Measurements from ENCODE around the gene UST.

DNA sequence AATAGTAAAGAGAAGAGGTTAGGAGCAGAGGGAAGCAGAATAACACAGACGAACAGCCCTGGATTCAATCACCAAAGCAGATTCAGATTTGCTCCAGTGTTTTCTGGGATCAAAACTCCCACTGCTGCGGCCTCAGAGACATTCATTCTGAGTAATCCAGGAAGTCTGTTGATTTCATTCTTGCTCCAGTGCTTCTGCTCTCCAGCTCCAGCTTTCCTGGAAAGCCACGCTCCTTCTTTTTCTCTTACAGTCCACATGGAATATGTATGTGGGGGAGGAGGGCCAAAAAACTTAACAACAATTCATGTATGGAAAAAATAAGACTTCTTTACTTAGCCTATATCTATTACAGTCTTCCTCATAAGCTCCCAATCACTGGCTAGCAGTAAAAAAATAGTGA, 26.4 kb upstream of the UST start:
- TF ChIP-seq, protein P1, sequence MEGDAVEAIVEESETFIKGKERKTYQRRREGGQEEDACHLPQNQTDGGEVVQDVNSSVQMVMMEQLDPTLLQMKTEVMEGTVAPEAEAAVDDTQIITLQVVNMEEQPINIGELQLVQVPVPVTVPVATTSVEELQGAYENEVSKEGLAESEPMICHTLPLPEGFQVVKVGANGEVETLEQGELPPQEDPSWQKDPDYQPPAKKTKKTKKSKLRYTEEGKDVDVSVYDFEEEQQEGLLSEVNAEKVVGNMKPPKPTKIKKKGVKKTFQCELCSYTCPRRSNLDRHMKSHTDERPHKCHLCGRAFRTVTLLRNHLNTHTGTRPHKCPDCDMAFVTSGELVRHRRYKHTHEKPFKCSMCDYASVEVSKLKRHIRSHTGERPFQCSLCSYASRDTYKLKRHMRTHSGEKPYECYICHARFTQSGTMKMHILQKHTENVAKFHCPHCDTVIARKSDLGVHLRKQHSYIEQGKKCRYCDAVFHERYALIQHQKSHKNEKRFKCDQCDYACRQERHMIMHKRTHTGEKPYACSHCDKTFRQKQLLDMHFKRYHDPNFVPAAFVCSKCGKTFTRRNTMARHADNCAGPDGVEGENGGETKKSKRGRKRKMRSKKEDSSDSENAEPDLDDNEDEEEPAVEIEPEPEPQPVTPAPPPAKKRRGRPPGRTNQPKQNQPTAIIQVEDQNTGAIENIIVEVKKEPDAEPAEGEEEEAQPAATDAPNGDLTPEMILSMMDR (IDR thresholded peaks at IDR 0.05), result no peak
- TF ChIP-seq EP300 (IDR thresholded peaks at IDR 0.05; ENCODE audit: low read depth), result no peak
